ENCODE measurements around the gene CTU2.

Gene CTU2

GRCh38 chr16:88747588-88748301 lies 41.4 kb downstream of the CTU2 start:
- peak; percentile 68 for DNase-seq

GRCh38 chr16:88748364-88748763 lies 42.1 kb downstream of the CTU2 start:
- no peak for DNase-seq

GRCh38 chr16:88749358-88749757 lies 43.1 kb downstream of the CTU2 start:
- no peak for DNase-seq

GRCh38 chr16:88750854-88751253 lies 44.6 kb downstream of the CTU2 start:
- no peak for DNase-seq

- DNase-seq, result no peak
Observed at GRCh38 chr16:88752386-88753002, 46.2 kb downstream of the CTU2 start.

GRCh38 chr16:88753191-88753590 lies 46.9 kb downstream of the CTU2 start:
- DNase-seq, result no peak

- no peak for DNase-seq
Observed at GRCh38 chr16:88753602-88754001, 47.3 kb downstream of the CTU2 start.

GRCh38 chr16:88754109-88754911 lies 48.0 kb downstream of the CTU2 start:
- DNase-seq, result no peak

- no peak for DNase-seq
Observed at GRCh38 chr16:88754912-88755744, 48.8 kb downstream of the CTU2 start.

GRCh38 chr16:88755745-88756443 lies 49.6 kb downstream of the CTU2 start:
- no peak for DNase-seq

- DNase-seq, result no peak
Observed at GRCh38 chr16:88758227-88758943, 52.1 kb downstream of the CTU2 start.

GRCh38 chr16:88758944-88759244 lies 52.6 kb downstream of the CTU2 start:
- DNase-seq, result no peak

GRCh38 chr16:88759245-88759975 lies 53.1 kb downstream of the CTU2 start:
- DNase-seq, result no peak

GRCh38 chr16:88759976-88760350 lies 53.7 kb downstream of the CTU2 start:
- DNase-seq, result no peak

GRCh38 chr16:88760424-88761142 lies 54.3 kb downstream of the CTU2 start:
- DNase-seq, result no peak

GRCh38 chr16:88761143-88761534 lies 54.8 kb downstream of the CTU2 start:
- DNase-seq, result no peak

- no peak for DNase-seq
Observed at GRCh38 chr16:88761830-88762229, 55.5 kb downstream of the CTU2 start.

GRCh38 chr16:88762258-88762870 lies 56.1 kb downstream of the CTU2 start:
- DNase-seq, result no peak

- DNase-seq, result no peak
Observed at GRCh38 chr16:88762941-88763340, 56.6 kb downstream of the CTU2 start.

GRCh38 chr16:88763502-88764053 lies 57.3 kb downstream of the CTU2 start:
- DNase-seq, result no peak
